Nucleus accumbens (tissue), 56 donors: ENCODE measurements around the gene CNST.
A peak's percentile ranks its signal among the peaks of the same experiment; 100 is the strongest.

Source experiments
- DNase-seq, 56 donors: peaks; one replicate each; lab custom pipeline; 2025; lab: John Stamatoyannopoulos, UW

The CNST gene

GRCh38 chr1:246566128-246566812 is at the start of gene CNST, which contains the start of gene TFB2M:
CNST (plus strand) TSS chr1:246566456; CDS start chr1:246591563, 25,107 bp downstream.
TFB2M (minus strand) TSS chr1:246566261; CDS start chr1:246566138, 123 bp downstream.
- DNase-seq, result peak; percentile 84 to 98 (median 96)

GRCh38 chr1:246517391-246517790 is 48.9 kb upstream of the CNST start:
- DNase-seq, result no peak

GRCh38 chr1:246518456-246519205 is 47.6 kb upstream of the CNST start:
- no peak for DNase-seq

- no peak for DNase-seq
Observed at GRCh38 chr1:246519514-246519913, 46.7 kb upstream of the CNST start.

- no peak for DNase-seq
Observed at GRCh38 chr1:246526380-246526779, 39.9 kb upstream of the CNST start.

- DNase-seq, result no peak
Observed at GRCh38 chr1:246526915-246527314, 39.3 kb upstream of the CNST start.

- no peak for DNase-seq
Observed at GRCh38 chr1:246527402-246528088, 38.7 kb upstream of the CNST start.

GRCh38 chr1:246528933-246529731 is 37.1 kb upstream of the CNST start:
- DNase-seq, result no peak

- no peak for DNase-seq
Observed at GRCh38 chr1:246530482-246530881, 35.8 kb upstream of the CNST start.

- DNase-seq, result no peak
Observed at GRCh38 chr1:246532519-246532918, 33.7 kb upstream of the CNST start.

- DNase-seq, result no peak
Observed at GRCh38 chr1:246533371-246533905, 32.8 kb upstream of the CNST start.

- DNase-seq, result no peak
Observed at GRCh38 chr1:246534114-246534513, 32.1 kb upstream of the CNST start.

- no peak for DNase-seq
Observed at GRCh38 chr1:246537441-246537840, 28.8 kb upstream of the CNST start.

- no peak for DNase-seq
Observed at GRCh38 chr1:246537887-246538286, 28.4 kb upstream of the CNST start.

GRCh38 chr1:246540738-246541491 is 25.3 kb upstream of the CNST start:
- DNase-seq, result no peak

GRCh38 chr1:246544001-246544400 is 22.3 kb upstream of the CNST start:
- peak in 3 of 56 donors; percentile 1 to 3 (median 3) for DNase-seq

- no peak for DNase-seq
Observed at GRCh38 chr1:246549665-246550064, 16.6 kb upstream of the CNST start.

- DNase-seq, result no peak
Observed at GRCh38 chr1:246550402-246550801, 15.9 kb upstream of the CNST start.

- DNase-seq, result no peak
Observed at GRCh38 chr1:246552110-246552509, 14.1 kb upstream of the CNST start.
